HPDE6-E6E7 (cell line): Measurements from ENCODE around the gene CNTN5.

Experiments
- DNase-seq: peaks from one replicate; pipeline ENCODE4 v3.0.0; 2011; ENCODE audit warnings: missing footprints; ENCODE audit errors: extremely low spot score

CNTN5 gene

DNA sequence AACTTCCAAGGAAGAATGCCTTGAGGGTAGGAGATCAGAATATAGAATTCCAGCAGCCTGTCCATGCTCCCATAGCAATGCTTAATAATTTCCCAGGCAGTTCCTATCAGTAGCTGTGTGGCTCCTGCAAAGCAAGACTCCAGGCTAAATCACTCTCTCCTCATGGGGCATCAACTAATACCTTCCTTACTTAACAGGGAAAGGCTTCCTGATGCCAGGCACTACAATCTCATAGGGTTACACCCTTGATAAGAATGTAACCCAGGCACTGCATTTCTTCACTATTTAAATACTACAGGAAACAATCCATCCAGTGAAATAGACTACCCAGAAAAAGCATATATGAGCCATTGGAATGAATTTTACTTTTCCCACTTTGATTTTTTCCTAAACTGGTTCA is 1051.4 kb downstream of the CNTN5 start:
- no peak for DNase-seq

DNA sequence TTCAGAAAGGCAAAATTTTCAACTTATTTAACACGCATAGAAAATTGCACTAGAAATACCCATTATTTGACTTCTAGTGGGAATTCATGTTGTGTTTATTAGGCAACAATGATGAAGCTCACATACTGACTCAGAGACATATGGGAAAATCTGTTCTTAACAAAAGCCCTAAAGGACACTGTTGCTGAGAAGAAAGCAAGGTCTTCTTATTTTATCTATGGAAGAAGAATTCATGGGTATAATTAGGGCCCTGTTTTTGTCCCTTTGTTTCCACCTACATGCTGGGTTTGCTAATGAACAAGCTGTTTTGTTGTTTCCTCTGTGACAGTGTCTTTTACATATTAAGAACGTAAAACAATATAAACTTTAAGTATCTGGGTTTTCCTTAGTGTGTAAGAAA is 1059.6 kb downstream of the CNTN5 start:
- no peak for DNase-seq

DNA sequence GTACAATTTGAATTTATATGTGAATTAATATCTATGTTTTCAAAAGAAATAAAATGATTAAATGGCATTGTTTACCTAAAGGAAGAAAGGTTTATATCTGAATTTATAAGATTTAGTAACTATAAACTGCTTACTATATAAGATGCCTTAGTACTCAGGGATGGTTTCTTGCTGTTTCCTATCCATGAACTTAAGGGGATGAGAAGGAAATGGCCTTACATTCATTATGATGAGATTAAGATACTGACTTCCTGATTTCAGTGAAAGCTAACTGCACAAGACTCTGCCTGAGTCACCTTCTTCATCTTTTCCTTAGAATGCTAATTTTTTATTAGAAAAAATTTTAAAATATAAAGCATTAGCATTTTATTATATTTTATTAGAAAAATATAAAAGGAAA is 1060.1 kb downstream of the CNTN5 start:
- no peak for DNase-seq

DNA sequence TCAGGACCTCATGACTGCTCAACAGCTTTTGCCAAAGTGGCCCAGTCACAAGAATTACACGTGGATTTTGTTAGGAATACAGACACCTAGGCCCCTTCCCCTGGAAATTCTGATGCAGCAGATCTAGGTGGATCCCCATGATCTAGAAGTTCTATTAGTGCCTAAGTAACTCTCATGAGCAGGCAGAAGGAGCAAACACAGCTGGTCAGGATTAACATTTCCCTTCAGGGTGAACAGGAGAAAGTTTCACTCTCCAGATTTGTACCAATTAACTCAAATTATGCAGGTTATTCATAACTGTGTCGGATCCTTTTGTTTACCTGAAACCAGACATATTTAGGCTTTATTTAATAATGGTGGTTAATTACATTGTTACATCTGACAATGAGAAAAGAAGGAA is 1072.9 kb downstream of the CNTN5 start:
- DNase-seq: no peak

DNA sequence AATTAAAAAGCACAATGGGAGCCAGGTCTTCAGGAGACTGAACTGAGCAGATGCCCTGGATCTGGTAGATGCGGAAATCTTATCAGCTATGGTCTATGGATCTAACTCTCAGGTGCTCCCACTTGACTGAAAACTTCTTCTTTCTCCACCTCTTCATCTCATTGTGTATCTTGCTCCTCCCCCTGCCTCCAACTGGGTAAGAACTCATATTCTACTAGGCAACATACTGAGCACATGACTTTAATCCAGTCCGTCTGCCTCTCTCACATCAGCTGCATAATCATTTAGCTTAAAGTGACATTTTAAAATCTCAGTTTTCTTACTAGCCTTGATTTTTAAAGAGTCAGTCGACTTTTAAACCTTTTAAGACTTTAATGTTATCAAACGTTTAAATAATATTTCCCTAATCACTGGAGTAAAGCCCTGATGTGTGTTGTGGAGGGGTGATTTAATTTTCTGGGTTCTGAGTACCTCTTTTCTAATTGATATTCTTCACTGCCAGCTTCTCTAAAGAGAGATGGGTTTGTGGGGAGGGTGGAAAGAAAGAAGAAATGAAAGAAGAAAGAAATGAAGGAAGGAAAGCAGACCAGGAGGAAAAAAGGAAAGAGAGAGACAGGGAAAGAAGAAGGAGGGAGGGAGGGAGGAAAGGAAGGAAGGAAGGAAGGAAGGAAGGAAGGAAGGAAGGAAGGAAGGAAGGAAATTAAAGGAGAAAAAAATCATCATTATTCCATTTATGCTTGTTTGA is 1073.5 kb downstream of the CNTN5 start:
- no peak for DNase-seq

DNA sequence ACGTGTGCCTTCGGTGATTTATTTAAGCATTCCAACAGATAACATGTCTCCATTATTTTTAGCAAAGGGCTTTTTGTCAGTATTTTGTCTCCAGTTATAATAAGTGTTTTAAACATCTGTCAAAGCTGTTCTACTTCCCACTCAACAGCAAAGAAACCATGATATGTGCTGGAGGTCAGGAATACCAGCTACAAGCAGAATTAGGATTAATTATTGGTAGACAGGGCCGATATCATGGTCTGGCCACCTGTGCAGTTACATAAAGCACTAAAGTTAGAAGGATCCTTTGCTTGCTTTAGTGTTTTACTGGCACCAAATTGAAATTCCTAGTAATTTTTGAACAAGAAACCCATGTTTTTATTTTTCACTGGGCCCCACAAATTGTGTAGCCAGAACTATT is 1075.1 kb downstream of the CNTN5 start:
- DNase-seq: no peak

DNA sequence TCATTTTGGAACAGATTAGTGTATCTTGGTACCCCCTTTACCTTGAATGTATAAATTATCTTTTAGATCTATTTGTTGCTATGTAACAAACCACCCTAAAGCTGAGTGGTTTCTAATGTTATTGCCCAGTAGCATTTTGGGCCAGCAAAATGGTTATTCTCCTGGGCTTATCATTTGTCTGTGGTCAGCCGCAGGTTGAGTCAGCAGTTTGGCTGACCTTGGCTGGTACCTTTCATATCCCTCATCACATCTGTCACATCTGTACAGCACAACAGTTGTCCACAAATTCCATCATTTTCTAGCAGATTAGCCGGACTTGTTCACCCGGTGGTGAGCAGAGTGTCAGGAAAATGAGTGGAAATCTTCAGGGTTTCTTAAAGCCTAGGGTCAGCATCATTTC is 1077.8 kb downstream of the CNTN5 start:
- no peak for DNase-seq

DNA sequence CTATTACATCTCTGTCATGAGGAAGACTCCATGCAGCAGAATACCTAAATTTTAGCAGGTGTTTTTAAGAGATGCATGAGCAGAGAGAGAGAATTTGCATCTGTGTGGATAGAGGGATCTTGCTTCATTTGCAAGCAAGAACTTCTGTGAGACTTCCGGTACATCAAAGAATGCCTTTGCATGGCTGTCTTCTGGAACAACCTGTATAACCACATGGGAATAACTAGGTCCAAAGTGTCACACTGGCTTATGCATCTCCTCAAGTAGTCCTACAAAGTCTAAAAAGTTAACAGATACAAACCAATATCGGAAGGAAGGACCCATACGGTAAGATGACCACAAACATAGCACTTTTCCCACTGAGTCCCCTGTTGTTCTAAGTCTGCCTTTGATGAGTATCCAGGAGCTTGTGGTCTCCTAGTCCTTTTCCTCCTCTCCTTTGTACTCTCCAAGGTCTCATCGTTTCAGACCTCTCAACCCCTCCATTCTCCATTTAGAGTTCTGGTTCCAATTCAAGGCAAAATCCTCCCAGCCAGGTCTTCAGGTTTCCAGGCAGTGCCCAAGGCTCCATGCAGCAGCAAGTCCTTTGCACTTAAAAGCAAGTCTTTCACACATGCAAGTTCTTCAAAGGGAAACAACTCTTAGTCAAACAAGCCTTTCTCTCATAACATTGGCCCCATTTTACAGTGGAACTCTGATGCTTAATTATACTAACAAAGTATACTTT is 1084.7 kb downstream of the CNTN5 start:
- no peak for DNase-seq

DNA sequence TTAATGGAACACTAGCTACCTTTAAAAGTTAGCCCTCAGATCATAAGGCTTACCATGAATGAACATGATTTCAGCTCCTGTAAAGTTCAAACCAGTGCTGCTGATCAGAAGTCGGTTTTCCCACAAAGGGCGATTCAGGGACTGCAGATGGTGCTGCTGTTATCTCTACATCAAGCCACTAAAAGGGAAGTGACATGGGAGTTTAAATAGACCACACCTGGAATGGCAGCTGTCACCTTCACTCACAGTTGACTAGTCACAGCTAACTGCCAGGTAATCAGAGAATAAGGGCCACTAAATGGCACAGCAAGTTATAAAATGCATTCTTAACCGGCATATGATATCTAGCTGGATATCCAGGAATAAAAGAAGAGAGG is 1085.2 kb downstream of the CNTN5 start:
- no peak for DNase-seq

DNA sequence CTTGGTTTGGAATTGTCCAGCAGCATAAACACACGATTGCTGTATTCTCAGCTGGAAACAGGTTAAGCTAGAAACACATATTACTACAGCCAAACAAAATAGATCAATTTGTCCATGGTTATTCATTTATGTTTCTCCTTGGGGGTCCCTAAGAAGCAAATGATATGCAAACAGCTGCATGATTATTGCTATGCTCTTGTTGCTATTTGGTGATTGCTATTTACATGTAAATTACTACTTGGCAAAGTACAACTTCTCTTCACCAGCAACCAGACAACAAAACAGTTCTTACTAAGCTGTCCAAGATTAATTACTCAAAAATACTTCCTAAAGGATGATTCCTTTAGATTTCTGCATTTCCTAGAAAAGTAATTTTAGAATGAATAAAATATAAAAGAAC is 1098.4 kb downstream of the CNTN5 start:
- no peak for DNase-seq

DNA sequence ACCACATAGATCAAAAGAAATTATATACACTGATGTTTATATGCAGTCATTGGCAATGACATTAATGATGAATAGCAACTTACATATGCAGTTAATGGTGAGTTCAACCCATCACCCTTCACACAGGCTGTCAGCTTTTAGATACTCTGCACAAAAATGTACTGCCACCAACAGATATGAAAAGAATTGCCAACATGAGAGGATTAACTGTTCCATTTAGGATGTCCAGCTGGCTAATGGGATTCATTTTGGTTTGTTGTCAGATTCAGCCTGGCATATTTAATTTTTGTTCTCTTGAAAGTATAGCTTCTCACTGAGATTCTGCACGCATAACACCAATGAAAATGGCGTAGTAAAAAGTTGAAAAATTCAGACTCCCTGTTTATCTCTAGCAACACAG is 1112.4 kb downstream of the CNTN5 start:
- DNase-seq: no peak

DNA sequence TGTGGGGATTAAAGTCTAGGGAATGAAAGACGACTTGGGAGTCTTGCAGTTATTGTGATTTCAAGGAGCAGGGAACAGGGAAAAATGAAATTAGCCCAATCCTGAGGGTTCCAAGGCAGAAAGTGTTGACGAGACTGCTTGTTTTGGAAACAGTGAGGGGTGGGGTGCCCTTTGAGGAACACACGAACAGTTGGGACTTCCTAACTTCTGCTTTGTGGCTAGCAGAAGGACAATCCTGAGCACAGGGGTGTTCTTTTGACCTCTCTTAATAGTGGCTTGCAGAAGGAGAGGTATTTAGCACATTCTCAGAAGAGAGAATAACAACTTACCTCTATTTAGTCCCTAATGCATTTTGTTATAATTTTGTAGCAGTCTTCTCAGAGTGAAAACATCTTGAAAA is 1120.5 kb downstream of the CNTN5 start:
- DNase-seq: no peak

DNA sequence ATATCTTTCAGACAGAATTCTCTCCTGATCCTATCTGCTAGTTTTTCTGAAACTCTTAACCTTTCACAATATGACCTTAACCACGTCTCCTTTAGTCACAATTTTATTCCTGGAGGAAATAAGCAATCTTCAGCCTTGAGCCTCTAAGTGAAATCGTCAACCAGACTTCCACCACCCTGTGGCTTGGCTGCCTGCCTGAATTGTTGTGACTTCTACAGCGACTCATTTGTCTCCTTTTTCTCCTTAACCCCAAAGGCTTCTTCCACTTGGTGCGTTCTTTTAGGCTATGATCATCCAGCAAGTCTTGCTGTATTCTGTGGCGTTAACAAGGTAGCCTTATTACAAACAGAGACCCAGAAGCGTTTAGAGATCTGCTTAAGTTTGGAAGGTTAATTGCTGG is 1131.2 kb downstream of the CNTN5 start:
- DNase-seq: no peak

DNA sequence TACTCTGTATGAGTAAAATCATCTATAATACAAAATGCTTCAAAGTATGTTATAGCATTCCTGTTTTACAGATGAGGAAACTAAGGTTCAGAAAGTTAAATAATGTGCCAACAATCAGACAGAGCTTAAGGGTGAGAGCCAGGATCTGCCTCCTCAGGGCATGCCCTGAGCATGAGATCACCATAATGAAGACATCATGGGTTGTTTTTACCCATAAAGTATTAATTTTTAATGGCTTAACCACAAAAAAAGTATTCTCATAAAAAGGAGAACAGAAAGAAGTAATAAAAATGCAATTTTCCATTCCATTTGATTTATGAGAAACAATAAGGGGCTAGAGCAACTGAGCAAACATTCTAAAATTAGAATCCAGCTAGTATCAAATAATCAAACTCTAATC is 1132.0 kb downstream of the CNTN5 start:
- no peak for DNase-seq

DNA sequence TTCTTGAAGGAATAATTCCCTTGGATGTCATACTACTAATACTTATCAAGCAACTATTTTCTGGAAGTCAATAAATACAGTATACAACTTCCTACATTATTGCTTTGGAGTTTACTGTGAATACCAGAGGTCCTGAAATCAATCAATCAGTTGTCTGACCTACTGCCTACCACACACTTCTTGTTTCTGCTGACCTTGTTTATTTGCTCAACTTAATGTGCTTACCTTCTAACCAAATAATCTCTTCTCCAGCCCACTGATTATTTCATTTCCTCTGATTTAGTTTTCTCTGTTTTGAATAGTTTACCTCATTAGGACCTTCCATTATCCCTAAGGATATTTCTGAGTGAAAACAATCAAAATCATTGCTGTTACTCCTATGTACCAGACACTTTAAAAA is 1142.7 kb downstream of the CNTN5 start:
- no peak for DNase-seq

DNA sequence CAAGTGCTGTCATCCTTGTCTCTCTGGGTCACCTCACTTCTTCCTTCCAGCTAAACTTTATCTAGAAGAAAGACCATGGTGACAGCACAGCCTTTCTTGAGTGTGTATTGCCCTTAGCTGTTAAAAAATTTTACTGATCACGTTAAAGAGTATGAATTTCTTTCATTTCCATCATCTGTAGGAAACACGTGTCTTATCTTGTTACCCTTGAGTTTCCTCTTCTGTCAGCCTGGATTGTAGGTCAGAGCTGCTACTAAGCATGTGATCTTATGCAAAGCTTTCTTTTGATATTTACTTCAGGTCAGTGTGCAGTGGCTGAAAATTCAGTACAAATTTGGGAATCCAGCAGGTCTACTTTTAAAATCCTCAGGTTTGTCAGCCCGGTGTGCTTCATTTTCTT is 1154.1 kb downstream of the CNTN5 start:
- no peak for DNase-seq

DNA sequence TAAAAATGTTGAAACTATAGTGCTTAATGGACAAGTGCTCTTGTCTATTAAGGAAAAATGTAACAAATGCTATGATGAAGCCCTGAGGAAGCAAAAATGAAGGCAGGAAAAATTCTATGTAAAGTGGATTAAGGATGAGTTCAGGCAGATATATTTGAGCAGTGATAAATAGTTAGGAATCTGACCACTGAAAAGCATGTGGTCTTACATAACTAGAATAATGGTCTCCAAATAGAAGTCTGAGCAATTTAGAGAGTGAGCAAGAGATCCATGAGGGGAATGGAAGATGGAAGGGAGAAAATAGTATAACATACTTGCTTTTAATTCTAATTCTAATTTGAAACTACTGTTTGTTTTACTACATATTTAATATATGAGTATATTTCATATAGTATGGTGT is 1155.7 kb downstream of the CNTN5 start:
- DNase-seq: no peak

DNA sequence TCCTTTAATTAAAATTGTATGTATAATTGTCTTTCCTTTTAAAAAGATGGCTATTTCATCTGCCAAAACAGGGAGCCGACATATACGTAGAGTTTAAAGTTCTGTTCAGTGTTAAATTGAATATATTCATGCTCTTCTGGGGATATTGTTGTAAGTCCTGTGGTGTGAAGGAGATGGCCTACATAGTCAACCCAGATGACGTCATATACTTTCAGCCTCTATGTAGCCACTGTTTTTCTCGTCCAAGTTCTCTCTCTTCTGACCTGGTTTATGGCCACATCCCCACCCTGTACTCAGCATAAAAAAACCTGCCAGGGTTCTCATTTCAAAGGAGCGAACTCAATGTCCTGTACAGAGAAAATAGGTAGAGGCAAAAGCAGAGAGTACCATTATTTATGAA is 1156.9 kb downstream of the CNTN5 start:
- DNase-seq: no peak

DNA sequence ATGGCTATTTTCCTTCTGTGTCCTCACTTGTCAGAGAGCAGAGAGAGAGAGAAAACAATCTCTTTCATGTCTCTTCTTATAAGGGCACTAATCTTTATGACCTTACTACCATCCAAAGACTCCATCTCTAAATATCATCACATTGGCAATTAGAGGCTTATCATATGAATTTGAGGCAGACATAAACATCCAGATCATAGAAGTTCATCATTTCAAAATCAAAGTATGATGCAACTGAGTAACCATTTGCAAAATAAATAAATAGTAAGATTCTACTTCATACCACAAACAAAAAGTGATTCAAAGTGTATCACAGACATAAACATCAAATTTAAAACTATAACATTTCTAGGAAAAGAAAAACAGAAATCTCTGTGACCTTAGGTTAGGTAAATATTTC is 1161.6 kb downstream of the CNTN5 start:
- DNase-seq: no peak

DNA sequence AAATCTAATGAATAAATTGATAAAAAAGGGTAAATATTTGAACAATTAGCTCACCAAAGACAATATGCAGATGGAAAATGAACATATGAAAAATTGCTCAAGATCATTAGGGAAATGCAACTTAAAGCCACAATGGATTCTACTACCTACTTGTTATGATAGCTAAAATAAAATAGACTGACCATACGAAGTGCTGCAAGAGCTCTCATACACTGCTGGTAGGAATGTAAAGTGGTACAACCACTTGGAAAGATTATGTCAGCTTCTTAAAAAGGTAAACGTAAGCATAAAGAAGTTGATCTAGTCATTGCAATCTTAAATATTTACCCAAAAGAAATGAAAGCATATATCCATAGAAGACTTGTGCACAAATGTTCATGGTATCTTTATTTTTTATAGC is 1162.2 kb downstream of the CNTN5 start:
- DNase-seq: no peak

DNA sequence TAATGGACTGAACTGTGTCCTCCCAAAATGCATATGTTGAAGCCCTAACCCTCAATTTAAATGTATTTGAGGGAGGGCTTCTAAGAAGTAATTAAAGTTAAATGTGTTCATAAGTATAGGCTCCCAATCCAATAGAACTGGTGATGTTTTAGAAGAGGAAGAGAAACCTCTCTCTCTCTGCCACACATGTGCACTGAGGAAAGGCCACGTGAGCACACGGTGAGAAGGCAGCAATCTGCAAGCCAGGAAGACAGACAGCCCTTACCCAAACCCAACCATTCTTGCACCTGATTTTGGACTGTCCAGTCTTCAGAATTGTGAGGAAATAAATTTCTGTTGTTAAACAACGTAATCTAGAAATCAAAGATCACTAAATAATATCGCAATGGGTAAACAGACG is 1164.8 kb downstream of the CNTN5 start:
- no peak for DNase-seq

DNA sequence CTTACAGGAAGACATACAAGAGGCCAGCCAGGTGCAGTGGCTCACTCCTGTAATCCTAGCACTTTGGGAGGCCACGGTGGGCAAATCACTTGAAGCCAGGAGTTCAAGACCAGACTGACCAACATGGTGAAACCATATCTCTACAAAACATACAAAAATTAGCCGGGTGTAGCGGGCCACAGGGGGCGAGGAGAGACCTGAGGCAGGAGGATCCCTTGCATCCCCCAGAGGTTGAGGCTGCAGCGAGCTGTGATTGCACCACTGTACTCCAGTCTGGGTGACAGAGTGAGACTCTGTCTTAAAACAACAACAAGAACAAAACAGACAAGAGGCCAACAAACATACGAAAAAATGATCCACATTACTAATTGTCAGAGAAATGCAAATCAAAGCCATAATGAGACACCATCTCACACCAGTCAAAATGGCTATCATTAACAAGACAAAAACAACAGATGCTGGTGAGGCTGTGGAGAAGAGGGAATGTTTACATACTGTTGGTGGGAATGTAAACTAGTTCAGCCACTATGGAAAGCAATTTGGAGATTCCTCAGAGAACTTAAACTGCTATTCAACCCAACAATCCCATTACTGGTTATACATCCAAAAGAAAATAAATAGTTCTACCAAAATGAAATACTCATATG is 1167.5 kb downstream of the CNTN5 start:
- no peak for DNase-seq

DNA sequence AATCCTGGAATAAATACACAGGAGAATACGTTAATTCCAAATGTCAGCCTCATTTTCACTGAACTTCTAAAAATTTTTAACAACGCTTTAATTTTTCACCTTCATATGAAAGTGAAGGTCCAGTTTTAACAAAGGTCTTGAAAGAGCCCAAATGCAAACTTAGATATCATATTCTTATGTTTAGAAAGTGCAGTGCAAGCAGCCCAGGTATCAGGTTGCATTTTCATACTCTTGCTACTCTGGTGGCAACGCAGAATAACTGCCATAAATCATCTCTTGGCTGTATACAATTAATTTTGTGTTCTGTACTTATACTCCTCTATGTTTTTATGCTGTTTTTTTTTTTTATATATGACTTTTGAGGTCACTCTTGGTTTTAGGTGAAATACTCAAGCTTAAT is 1169.6 kb downstream of the CNTN5 start:
- DNase-seq: no peak
